Neural cell (in vitro differentiated cells): Measurements from ENCODE around the gene PGP. TPM values are rescaled to one million over a fixed set of nuclear protein-coding genes. Genes with fewer than 3 reads are reported as not detected.

Source experiments
- H2AFZ ChIP-seq: fragments of 200-600, 300-800 bp; sonication (generic), shearing (Covaris generic); 2 replicates; pipeline ENCODE4 v1.6.0; 2014; ENCODE audit warnings: low read depth, mild to moderate bottlenecking, antibody characterized with exemption, low read length, moderate library complexity
- H3F3A ChIP-seq: fragments of 200-600 bp; shearing (Covaris generic); 2 replicates; pipeline ENCODE4 v1.6.1; 2016; ENCODE audit warnings: mild to moderate bottlenecking, moderate library complexity, mixed read lengths, antibody characterized with exemption, low read length; ENCODE audit not compliant: insufficient read depth, poor library complexity, severe bottlenecking
- H3K27ac ChIP-seq: fragments of 200-600, 300-800 bp; sonication (generic), shearing (Covaris generic); 2 replicates; pipeline ENCODE4 v1.5.1; 2014; ENCODE audit warnings: mild to moderate bottlenecking, low read length, moderate library complexity
- H3K27me3 ChIP-seq: fragments of 300-800, 200-600 bp; sonication (generic), shearing (Covaris generic); 2 replicates; pipeline ENCODE4 v1.6.0; 2014; ENCODE audit warnings: mild to moderate bottlenecking, low read depth, low read length, moderate library complexity; ENCODE audit not compliant: insufficient read depth
- H3K36me3 ChIP-seq: fragments of 300-800, 200-600 bp; sonication (generic), shearing (Covaris generic); 2 replicates; pipeline ENCODE4 v1.5.1; 2014; ENCODE audit warnings: mild to moderate bottlenecking, antibody characterized with exemption, low read length, moderate library complexity; ENCODE audit not compliant: insufficient read depth
- H3K4me2 ChIP-seq: fragments of 300-800, 200-600 bp; sonication (generic), shearing (Covaris generic); 2 replicates; pipeline ENCODE4 v1.6.0; 2014; ENCODE audit warnings: mild to moderate bottlenecking, low read length
- H3K4me3 ChIP-seq: fragments of 300-800, 200-600 bp; sonication (generic), shearing (Covaris generic); 2 replicates; pipeline ENCODE4 v1.5.1; 2014; ENCODE audit warnings: mild to moderate bottlenecking, low read length, moderate library complexity
- H3K79me2 ChIP-seq: fragments of 200-600 bp; shearing (Covaris generic); replicated peaks from 2 replicates; pipeline ENCODE4 v1.6.0; 2014; ENCODE audit warnings: mild to moderate bottlenecking, low read length, moderate library complexity; ENCODE audit not compliant: insufficient read depth
- H3K9ac ChIP-seq: fragments of 300-800, 200-600 bp; sonication (generic), shearing (Covaris generic); 2 replicates; pipeline ENCODE4 v1.6.1; 2016; ENCODE audit warnings: mild to moderate bottlenecking, low read length, mixed read lengths
- H3K9me2 ChIP-seq: fragments of 200-600 bp; shearing (Covaris generic); 2 replicates; pipeline ENCODE4 v1.6.1; 2016; ENCODE audit warnings: mild to moderate bottlenecking, low read length, mixed read lengths; ENCODE audit not compliant: insufficient read depth
- H3K9me3 ChIP-seq: fragments of 200-600, 300-800 bp; sonication (generic), shearing (Covaris generic); 2 replicates; pipeline ENCODE4 v1.6.1; 2016; ENCODE audit warnings: mild to moderate bottlenecking, mixed run types, low read length, moderate library complexity, mixed read lengths
- H4K20me1 ChIP-seq: fragments of 200-600 bp; shearing (Covaris generic); 2 replicates; pipeline ENCODE4 v1.6.1; 2016; ENCODE audit warnings: mild to moderate bottlenecking, mixed run types; ENCODE audit not compliant: insufficient read depth
- EP300 ChIP-seq: fragments of 450-650 bp; conservative IDR thresholded peaks from 2 replicates; pipeline ENCODE4 v1.6.1; 2014; ENCODE audit warnings: antibody characterized with exemption, mild to moderate bottlenecking, moderate library complexity; ENCODE audit not compliant: poor library complexity, severe bottlenecking
- EZH2 ChIP-seq: fragments of 200-600, 300-800 bp; shearing (Covaris generic), sonication (generic); IDR thresholded peaks from 2 replicates; pipeline ENCODE4 v1.6.1; 2014; ENCODE audit warnings: antibody characterized with exemption, low read length, borderline replicate concordance, mild to moderate bottlenecking; ENCODE audit not compliant: insufficient read depth, poor library complexity, severe bottlenecking
- MXI1 ChIP-seq: fragments of 450-650 bp; conservative IDR thresholded peaks from 2 replicates; pipeline ENCODE4 v1.6.1; 2014; ENCODE audit warnings: antibody characterized with exemption, mild to moderate bottlenecking; ENCODE audit not compliant: poor library complexity, severe bottlenecking
- POLR2AphosphoS5 ChIP-seq: IDR thresholded peaks from 2 replicates; pipeline ENCODE4 v1.6.1; 2012
- RAD21 ChIP-seq: fragments of 450-650 bp; conservative IDR thresholded peaks from 2 replicates; pipeline ENCODE4 v1.6.1; 2014; ENCODE audit warnings: antibody characterized with exemption, mild to moderate bottlenecking, moderate library complexity
- SMC3 ChIP-seq: fragments of 450-650 bp; conservative IDR thresholded peaks from 2 replicates; pipeline ENCODE4 v1.6.1; 2014; ENCODE audit warnings: antibody characterized with exemption, mild to moderate bottlenecking, moderate library complexity; ENCODE audit not compliant: poor library complexity
- TAF1 ChIP-seq: IDR thresholded peaks from 2 replicates; pipeline ENCODE4 v1.6.1; 2012; ENCODE audit warnings: low read depth
- polyA plus RNA-seq: library from polyadenylated mRNA; depleted of rRNA; stranded (reverse); fragments of >200 nt; gene quantifications from 2 replicates; pipeline ENCODE4 v1.2.3, GENCODE V29; 2014
- TF ChIP-seq, protein P1 (sequence below): fragments of 450-650 bp; IDR thresholded peaks from 2 replicates; pipeline ENCODE4 v1.5.1; 2014; ENCODE audit warnings: antibody characterized with exemption, mild to moderate bottlenecking, moderate library complexity; ENCODE audit not compliant: poor library complexity, severe bottlenecking
- TF ChIP-seq, protein P2 (sequence below): IDR thresholded peaks from 2 replicates; pipeline ENCODE4 v1.6.1; 2012; ENCODE audit warnings: borderline replicate concordance

The PGP gene
- polyA plus RNA-seq, 1 donor from 2014 or later: 44.1 TPM

DNA sequence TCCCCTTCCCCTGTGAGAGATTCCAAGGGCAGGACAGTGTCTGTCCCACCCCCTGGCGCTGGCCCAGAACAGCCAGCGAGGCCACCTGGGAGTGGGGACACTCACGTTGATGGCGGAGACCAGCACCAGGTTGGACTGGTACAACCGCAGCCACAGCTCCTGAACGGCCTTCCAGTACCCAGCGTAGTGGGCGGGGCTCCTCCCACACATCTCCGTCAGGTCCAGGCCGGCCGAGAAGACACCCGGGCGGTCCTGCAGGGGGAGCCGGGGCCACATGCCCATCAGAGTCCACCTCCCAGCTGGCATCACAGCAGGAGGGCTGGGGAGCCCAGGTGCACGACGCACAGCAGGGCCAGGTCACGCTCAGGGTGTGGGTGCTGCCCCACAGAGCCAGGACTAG, 29.7 kb upstream of the PGP start:
- peaks cover 4% of the 10 kb centered on the region for H3K79me2 ChIP-seq
- TF ChIP-seq EZH2: no peak
- TF ChIP-seq MXI1: no peak
- TF ChIP-seq TAF1: no peak
- TF ChIP-seq, protein P1, sequence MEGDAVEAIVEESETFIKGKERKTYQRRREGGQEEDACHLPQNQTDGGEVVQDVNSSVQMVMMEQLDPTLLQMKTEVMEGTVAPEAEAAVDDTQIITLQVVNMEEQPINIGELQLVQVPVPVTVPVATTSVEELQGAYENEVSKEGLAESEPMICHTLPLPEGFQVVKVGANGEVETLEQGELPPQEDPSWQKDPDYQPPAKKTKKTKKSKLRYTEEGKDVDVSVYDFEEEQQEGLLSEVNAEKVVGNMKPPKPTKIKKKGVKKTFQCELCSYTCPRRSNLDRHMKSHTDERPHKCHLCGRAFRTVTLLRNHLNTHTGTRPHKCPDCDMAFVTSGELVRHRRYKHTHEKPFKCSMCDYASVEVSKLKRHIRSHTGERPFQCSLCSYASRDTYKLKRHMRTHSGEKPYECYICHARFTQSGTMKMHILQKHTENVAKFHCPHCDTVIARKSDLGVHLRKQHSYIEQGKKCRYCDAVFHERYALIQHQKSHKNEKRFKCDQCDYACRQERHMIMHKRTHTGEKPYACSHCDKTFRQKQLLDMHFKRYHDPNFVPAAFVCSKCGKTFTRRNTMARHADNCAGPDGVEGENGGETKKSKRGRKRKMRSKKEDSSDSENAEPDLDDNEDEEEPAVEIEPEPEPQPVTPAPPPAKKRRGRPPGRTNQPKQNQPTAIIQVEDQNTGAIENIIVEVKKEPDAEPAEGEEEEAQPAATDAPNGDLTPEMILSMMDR: no peak
- TF ChIP-seq POLR2AphosphoS5: no peak
- no peak for TF ChIP-seq EP300
- TF ChIP-seq, protein P2, sequence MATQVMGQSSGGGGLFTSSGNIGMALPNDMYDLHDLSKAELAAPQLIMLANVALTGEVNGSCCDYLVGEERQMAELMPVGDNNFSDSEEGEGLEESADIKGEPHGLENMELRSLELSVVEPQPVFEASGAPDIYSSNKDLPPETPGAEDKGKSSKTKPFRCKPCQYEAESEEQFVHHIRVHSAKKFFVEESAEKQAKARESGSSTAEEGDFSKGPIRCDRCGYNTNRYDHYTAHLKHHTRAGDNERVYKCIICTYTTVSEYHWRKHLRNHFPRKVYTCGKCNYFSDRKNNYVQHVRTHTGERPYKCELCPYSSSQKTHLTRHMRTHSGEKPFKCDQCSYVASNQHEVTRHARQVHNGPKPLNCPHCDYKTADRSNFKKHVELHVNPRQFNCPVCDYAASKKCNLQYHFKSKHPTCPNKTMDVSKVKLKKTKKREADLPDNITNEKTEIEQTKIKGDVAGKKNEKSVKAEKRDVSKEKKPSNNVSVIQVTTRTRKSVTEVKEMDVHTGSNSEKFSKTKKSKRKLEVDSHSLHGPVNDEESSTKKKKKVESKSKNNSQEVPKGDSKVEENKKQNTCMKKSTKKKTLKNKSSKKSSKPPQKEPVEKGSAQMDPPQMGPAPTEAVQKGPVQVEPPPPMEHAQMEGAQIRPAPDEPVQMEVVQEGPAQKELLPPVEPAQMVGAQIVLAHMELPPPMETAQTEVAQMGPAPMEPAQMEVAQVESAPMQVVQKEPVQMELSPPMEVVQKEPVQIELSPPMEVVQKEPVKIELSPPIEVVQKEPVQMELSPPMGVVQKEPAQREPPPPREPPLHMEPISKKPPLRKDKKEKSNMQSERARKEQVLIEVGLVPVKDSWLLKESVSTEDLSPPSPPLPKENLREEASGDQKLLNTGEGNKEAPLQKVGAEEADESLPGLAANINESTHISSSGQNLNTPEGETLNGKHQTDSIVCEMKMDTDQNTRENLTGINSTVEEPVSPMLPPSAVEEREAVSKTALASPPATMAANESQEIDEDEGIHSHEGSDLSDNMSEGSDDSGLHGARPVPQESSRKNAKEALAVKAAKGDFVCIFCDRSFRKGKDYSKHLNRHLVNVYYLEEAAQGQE: no peak
- TF ChIP-seq SMC3: no peak
- TF ChIP-seq RAD21: no peak

DNA sequence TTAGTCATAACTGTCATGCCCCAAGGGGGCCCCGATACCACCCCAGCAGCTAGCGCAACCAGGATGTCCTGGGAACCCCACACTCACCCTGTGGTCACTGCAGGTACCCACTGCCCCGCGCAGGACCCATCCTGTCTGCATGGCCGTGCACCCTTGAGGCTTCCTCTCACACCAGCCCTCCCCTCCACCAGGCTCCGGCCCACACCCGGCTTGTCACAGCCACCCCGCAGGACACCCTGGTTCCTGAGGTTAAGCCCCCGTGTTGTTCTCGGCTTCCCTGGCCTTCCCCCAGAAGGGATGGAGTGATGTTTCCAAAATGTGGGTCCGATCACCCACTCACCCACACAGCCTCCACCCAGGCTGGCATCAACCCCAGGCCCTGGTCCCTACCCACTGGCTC, 29.1 kb upstream of the PGP start:
- no peaks in the 10 kb centered on the region for H4K20me1 ChIP-seq
- no peak overlapping the region for H3K4me2 ChIP-seq
- H3K27me3 ChIP-seq: no peaks in the 10 kb centered on the region
- H3K9me2 ChIP-seq: no peaks in the 10 kb centered on the region
- no peaks in the 10 kb centered on the region for H3K9me3 ChIP-seq
- TF ChIP-seq TAF1 (no peak), RAD21 (no peak), MXI1 (no peak), POLR2AphosphoS5 (no peak), EZH2 (no peak), EP300 (no peak), SMC3 (no peak)
- TF ChIP-seq, protein P2: no peak
- TF ChIP-seq, protein P1: no peak
- no peaks in the 10 kb centered on the region for H3F3A ChIP-seq
- peaks cover 4% of the 10 kb centered on the region for H3K79me2 ChIP-seq
- H3K36me3 ChIP-seq: no peaks in the 10 kb centered on the region
- H3K9ac ChIP-seq: no peak overlapping the region
- H3K27ac ChIP-seq: no peak overlapping the region
- H3K4me3 ChIP-seq: no peak overlapping the region
- no peak overlapping the region for H2AFZ ChIP-seq

More for the DNA sequence above, 29.7 kb upstream of the PGP start:
- Histone ChIP-seq H3K9ac (no peak overlapping the region), H3K9me2 (no peaks in the 10 kb centered on the region), H3K4me2 (no peak overlapping the region), H3K4me3 (no peak overlapping the region), H2AFZ (no peak overlapping the region), H3K36me3 (no peaks in the 10 kb centered on the region), H3K27ac (no peak overlapping the region), H3K9me3 (no peaks in the 10 kb centered on the region), H4K20me1 (no peaks in the 10 kb centered on the region), H3K27me3 (no peaks in the 10 kb centered on the region), H3F3A (no peaks in the 10 kb centered on the region)
